Measurements from ENCODE around the gene AQP6. TPM values are rescaled to one million over a fixed set of nuclear protein-coding genes. Genes with fewer than 3 reads are reported as not detected.

AQP6 gene
- total RNA-seq, 2 donors from 2014 or later: 0.20 TPM; not detected in 1

DNA sequence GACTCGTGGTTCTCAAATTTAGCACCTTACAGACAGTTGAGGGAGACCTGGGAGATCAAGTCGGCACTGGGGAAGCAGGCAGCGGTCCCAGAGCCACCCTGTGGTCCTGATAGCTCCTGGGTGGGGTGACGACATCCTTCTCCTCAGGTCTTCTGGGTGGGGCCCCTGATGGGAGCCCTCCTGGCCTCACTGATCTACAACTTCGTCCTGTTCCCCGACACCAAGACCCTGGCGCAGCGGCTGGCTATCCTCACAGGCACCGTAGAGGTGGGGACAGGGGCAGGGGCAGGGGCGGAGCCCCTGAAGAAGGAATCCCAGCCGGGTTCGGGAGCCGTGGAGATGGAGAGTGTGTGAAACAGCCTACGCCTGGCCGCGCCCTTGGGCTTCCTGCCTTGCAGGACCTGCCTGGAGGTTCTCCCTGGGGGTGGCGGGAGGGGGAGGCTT lies 2.6 kb downstream of the AQP6 start:
- Histone ChIP-seq H3K4me3 (ENCODE audit: low read length) (no peak overlapping the region), H3K27ac (ENCODE audit: low read depth, low read length) (no peak overlapping the region), H3K36me3 (ENCODE audit: control insufficient read depth, insufficient read depth, low read length) (no peaks in the 10 kb centered on the region), H3K4me1 (ENCODE audit: control insufficient read depth, insufficient read depth, low read length) (peaks cover 3% of the 10 kb centered on the region), H3K9me3 (ENCODE audit: control insufficient read depth, low read length) (no peaks in the 10 kb centered on the region), H3K9ac (ENCODE audit: extremely low read depth, low read length, poor library complexity, severe bottlenecking) (no peak overlapping the region), H3K27me3 (ENCODE audit: control insufficient read depth, insufficient read depth, low read length, poor library complexity, severe bottlenecking) (peaks cover 11% of the 10 kb centered on the region)
- Mint-ChIP-seq H3K36me3 (ENCODE audit: low read depth) (no peaks in the 10 kb centered on the region), H3K9me3 (no peaks in the 10 kb centered on the region), H3K27me3 (ENCODE audit: insufficient read depth) (peaks cover 17% of the 10 kb centered on the region), H3K4me1 (peaks cover 20% of the 10 kb centered on the region), H3K27ac (no peak overlapping the region), H3K4me3 (no peak overlapping the region)
- TF ChIP-seq, protein P1, sequence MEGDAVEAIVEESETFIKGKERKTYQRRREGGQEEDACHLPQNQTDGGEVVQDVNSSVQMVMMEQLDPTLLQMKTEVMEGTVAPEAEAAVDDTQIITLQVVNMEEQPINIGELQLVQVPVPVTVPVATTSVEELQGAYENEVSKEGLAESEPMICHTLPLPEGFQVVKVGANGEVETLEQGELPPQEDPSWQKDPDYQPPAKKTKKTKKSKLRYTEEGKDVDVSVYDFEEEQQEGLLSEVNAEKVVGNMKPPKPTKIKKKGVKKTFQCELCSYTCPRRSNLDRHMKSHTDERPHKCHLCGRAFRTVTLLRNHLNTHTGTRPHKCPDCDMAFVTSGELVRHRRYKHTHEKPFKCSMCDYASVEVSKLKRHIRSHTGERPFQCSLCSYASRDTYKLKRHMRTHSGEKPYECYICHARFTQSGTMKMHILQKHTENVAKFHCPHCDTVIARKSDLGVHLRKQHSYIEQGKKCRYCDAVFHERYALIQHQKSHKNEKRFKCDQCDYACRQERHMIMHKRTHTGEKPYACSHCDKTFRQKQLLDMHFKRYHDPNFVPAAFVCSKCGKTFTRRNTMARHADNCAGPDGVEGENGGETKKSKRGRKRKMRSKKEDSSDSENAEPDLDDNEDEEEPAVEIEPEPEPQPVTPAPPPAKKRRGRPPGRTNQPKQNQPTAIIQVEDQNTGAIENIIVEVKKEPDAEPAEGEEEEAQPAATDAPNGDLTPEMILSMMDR (conservative IDR thresholded peaks at IDR 0.05): no peak
- WGBS, 2 experiments (ENCODE audit: insufficient coverage in 1 of 2, insufficient read length in 1 of 2): 82 to 86% methylated on average over 1 to 17 of the region's 17 CpGs
- peak; percentile 78 for DNase-seq

DNA sequence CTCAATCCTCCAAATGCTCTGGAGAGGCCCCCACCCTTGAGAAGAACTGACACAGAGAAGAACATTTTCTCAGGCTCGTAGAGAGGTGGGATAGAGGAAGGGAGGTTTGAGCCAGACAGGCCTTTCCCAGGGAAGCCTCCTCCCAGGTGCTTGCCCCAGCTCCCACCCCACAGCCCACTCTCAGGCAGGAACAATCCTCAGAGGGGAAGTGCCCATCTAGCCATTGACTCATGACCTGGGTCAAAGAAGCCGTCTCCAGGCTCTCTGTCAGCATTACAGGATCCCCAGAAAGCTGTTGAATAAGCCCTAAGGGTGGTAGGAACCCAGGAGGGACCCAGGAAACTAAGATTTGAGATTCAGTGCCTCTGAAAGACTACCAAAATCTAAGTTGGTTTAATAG lies 3.8 kb downstream of the AQP6 start:
- Mint-ChIP-seq H3K4me1 (peaks cover 31% of the 10 kb centered on the region), H3K27ac (no peak overlapping the region), H3K9me3 (no peaks in the 10 kb centered on the region), H3K27me3 (ENCODE audit: insufficient read depth) (peaks cover 17% of the 10 kb centered on the region), H3K4me3 (no peak overlapping the region), H3K36me3 (ENCODE audit: low read depth) (no peaks in the 10 kb centered on the region)
- H3K27me3 ChIP-seq (ENCODE audit: control insufficient read depth, insufficient read depth, low read length, poor library complexity, severe bottlenecking): no peaks in the 10 kb centered on the region
- H3K9ac ChIP-seq (ENCODE audit: extremely low read depth, low read length, poor library complexity, severe bottlenecking): no peak overlapping the region
- no peak overlapping the region for H3K4me3 ChIP-seq (ENCODE audit: low read length)
- H3K36me3 ChIP-seq (ENCODE audit: control insufficient read depth, insufficient read depth, low read length): no peaks in the 10 kb centered on the region
- WGBS, 2 experiments (ENCODE audit: insufficient coverage in 1 of 2, insufficient read length in 1 of 2): 80 to 88% methylated on average over 1 to 2 of the region's 2 CpGs
- no peak overlapping the region for H3K27ac ChIP-seq (ENCODE audit: low read depth, low read length)
- peaks cover 3% of the 10 kb centered on the region for H3K4me1 ChIP-seq (ENCODE audit: control insufficient read depth, insufficient read depth, low read length)
- H3K9me3 ChIP-seq (ENCODE audit: control insufficient read depth, low read length): no peaks in the 10 kb centered on the region
- TF ChIP-seq, protein P1 (conservative IDR thresholded peaks at IDR 0.05): no peak
- DNase-seq: no peak

DNA sequence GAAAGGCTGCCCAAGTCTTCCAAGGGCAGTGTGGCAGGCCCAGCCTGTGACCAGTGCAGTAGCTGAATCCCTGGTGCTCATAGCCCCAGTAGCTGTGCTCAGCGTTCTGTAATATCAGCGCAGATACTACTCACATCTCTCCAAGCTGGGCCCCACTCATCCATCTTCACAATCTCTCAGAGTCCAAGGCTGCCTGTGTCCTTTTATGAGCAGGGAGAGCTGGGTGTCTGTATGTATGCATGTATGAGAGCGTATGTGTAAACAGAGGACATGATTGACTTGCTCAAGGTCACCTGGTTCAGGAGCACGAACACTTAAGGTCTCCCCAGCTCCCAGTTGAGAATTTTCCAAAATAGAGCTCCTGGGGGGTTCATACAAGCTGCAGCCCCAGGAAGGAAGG lies 5.4 kb downstream of the AQP6 start:
- TF ChIP-seq, protein P1 (conservative IDR thresholded peaks at IDR 0.05): no peak
- peaks cover 15% of the 10 kb centered on the region for H3K27me3 ChIP-seq (ENCODE audit: control insufficient read depth, insufficient read depth, low read length, poor library complexity, severe bottlenecking)
- H3K27ac ChIP-seq (ENCODE audit: low read depth, low read length): peak overlapping the region; percentile 88
- peaks cover 15% of the 10 kb centered on the region for H3K27me3 Mint-ChIP-seq (ENCODE audit: insufficient read depth)
- no peaks in the 10 kb centered on the region for H3K9me3 Mint-ChIP-seq
- no peak overlapping the region for H3K9ac ChIP-seq (ENCODE audit: extremely low read depth, low read length, poor library complexity, severe bottlenecking)
- H3K4me1 ChIP-seq (ENCODE audit: control insufficient read depth, insufficient read depth, low read length): peaks cover 3% of the 10 kb centered on the region
- H3K4me3 Mint-ChIP-seq: no peak overlapping the region
- H3K27ac Mint-ChIP-seq: no peak overlapping the region
- no peak overlapping the region for H3K4me3 ChIP-seq (ENCODE audit: low read length)
- no peaks in the 10 kb centered on the region for H3K36me3 ChIP-seq (ENCODE audit: control insufficient read depth, insufficient read depth, low read length)
- H3K4me1 Mint-ChIP-seq: peaks cover 31% of the 10 kb centered on the region
- 98 to 100% methylated on average over 3 to 4 of the region's 4 CpGs for WGBS, 2 experiments (ENCODE audit: insufficient coverage in 1 of 2, insufficient read length in 1 of 2)
- no peak for DNase-seq
- H3K36me3 Mint-ChIP-seq (ENCODE audit: low read depth): no peaks in the 10 kb centered on the region
- H3K9me3 ChIP-seq (ENCODE audit: control insufficient read depth, low read length): no peaks in the 10 kb centered on the region

Measured in endodermal cell (in vitro differentiated cells).